ENCODE measurements around the gene SIX1. TPM values are rescaled to one million over a fixed set of nuclear protein-coding genes. Genes with fewer than 3 reads are reported as not detected.

SIX1 gene
- total RNA-seq, 1 experiment from 2014 or later = 7.4 TPM

- Histone ChIP-seq H3K4me3 (ENCODE audit: low read depth in 2 of 2, low read length in 2 of 2) (no peak overlapping the region), H3K36me3 (ENCODE audit: control insufficient read depth, insufficient read depth, low read length) (no peaks in the 10 kb centered on the region), H3K27ac (ENCODE audit: low read length) (no peak overlapping the region), H3K27me3 (ENCODE audit: control insufficient read depth, insufficient read depth, low read length) (no peaks in the 10 kb centered on the region), H3K9me3 (ENCODE audit: control insufficient read depth, insufficient read depth, low read depth, low read length) (no peaks in the 10 kb centered on the region), H3K4me1 (ENCODE audit: control insufficient read depth, insufficient read depth, low read length) (no peaks in the 10 kb centered on the region)
- intact Hi-C loops (cut with micrococcal nuclease; ENCODE audit: unreplicated experiment) = no loop called here
- no peak for TF ChIP-seq CTCF (IDR thresholded peaks at IDR 0.05)
- no peak for TF ChIP-seq POLR2AphosphoS5 (IDR thresholded peaks at IDR 0.05; ENCODE audit: low read depth, low read length)
- TF ChIP-seq REST (IDR thresholded peaks at IDR 0.05; ENCODE audit: insufficient read depth in 1 of 2, low read depth in 2 of 2, low read length in 1 of 2) = no peak
- no peak for TF ChIP-seq SIN3A (IDR thresholded peaks at IDR 0.05; ENCODE audit: borderline replicate concordance, insufficient read depth, low read depth, low read length)
- no peak for TF ChIP-seq TCF7L2 (IDR thresholded peaks at IDR 0.05; ENCODE audit: low read depth, low read length)
- no TSS peak for BruUV-seq (replicated peaks)
- ChIA-PET POLR2A (no interaction called here), CTCF (no interaction called here)
- in situ Hi-C loops (cut with HindIII; ENCODE audit: low pct_unique_long_range_greater_than_20kb, low sequenced_read_pairs) = no loop called here
- no peak for ATAC-seq
- no peak for DNase-seq (ENCODE audit: low read depth, low spot score)
These were observed 17.0 kb downstream of the SIX1 start for GRCh38 chr14:60632257-60632656.

GRCh38 chr14:60631842-60632241, 17.4 kb downstream of the SIX1 start:
- Histone ChIP-seq H3K27me3 (ENCODE audit: control insufficient read depth, insufficient read depth, low read length) (no peaks in the 10 kb centered on the region), H3K9me3 (ENCODE audit: control insufficient read depth, insufficient read depth, low read depth, low read length) (no peaks in the 10 kb centered on the region), H3K4me3 (ENCODE audit: low read depth in 2 of 2, low read length in 2 of 2) (no peak overlapping the region), H3K36me3 (ENCODE audit: control insufficient read depth, insufficient read depth, low read length) (no peaks in the 10 kb centered on the region), H3K27ac (ENCODE audit: low read length) (no peak overlapping the region), H3K4me1 (ENCODE audit: control insufficient read depth, insufficient read depth, low read length) (no peaks in the 10 kb centered on the region)
- no peak for ATAC-seq
- ChIA-PET CTCF (no interaction called here), POLR2A (no interaction called here)
- no peak for DNase-seq (ENCODE audit: low read depth, low spot score)
- TF ChIP-seq TCF7L2 (IDR thresholded peaks at IDR 0.05; ENCODE audit: low read depth, low read length) = no peak
- no peak for TF ChIP-seq REST (IDR thresholded peaks at IDR 0.05; ENCODE audit: insufficient read depth in 1 of 2, low read depth in 2 of 2, low read length in 1 of 2)
- TF ChIP-seq POLR2AphosphoS5 (IDR thresholded peaks at IDR 0.05; ENCODE audit: low read depth, low read length) = no peak
- TF ChIP-seq SIN3A (IDR thresholded peaks at IDR 0.05; ENCODE audit: borderline replicate concordance, insufficient read depth, low read depth, low read length) = no peak
- TF ChIP-seq CTCF (IDR thresholded peaks at IDR 0.05) = no peak
- BruUV-seq (replicated peaks) = no TSS peak
- in situ Hi-C loops (cut with HindIII; ENCODE audit: low pct_unique_long_range_greater_than_20kb, low sequenced_read_pairs) (no loop called here), intact Hi-C loops (cut with micrococcal nuclease; ENCODE audit: unreplicated experiment) (no loop called here)
